Chondrocyte (in vitro differentiated cells): ENCODE measurements around the gene LHX6. TPM values are rescaled to one million over a fixed set of nuclear protein-coding genes. Genes with fewer than 3 reads are reported as not detected.

Experiments used
- DNase-seq: peaks from one replicate; pipeline ENCODE4 v3.0.0; 2021; ENCODE audit warnings: mixed read lengths, low spot score
- H3K27ac Mint-ChIP-seq: one replicate; pipeline ENCODE4 v1.8.0; 2021; ENCODE audit warnings: mild to moderate bottlenecking, moderate library complexity, mixed read lengths; ENCODE audit not compliant: unreplicated experiment
- H3K27me3 Mint-ChIP-seq: 2 replicates; pipeline ENCODE4 v1.8.0; 2021; ENCODE audit warnings: low read depth, mixed read lengths
- H3K36me3 Mint-ChIP-seq: 2 replicates; pipeline ENCODE4 v1.8.0; 2021; ENCODE audit warnings: low read depth, mixed read lengths
- H3K4me1 Mint-ChIP-seq: 2 replicates; pipeline ENCODE4 v1.8.0; 2021; ENCODE audit warnings: low read depth, mild to moderate bottlenecking, mixed read lengths
- H3K4me3 Mint-ChIP-seq: one replicate; pipeline ENCODE4 v1.8.0; 2021; ENCODE audit warnings: mild to moderate bottlenecking, moderate library complexity, mixed read lengths; ENCODE audit not compliant: unreplicated experiment
- H3K9me3 Mint-ChIP-seq: 2 replicates; pipeline ENCODE4 v1.8.0; 2021; ENCODE audit warnings: low read depth, mixed read lengths
- CTCF ChIP-seq: fragments of 200-600 bp; sonication (generic); IDR thresholded peaks from 2 replicates; pipeline ENCODE4 v1.5.0; 2021; ENCODE audit warnings: antibody characterized with exemption, mild to moderate bottlenecking, moderate library complexity
- total RNA-seq: library from RNA; stranded (reverse); gene quantifications from 3 replicates; pipeline ENCODE4 v1.2.1, GENCODE V29; 2021

Gene LHX6
- total RNA-seq, 1 donor from 2014 or later = not detected

GRCh38 chr9:122226758-122227574 is 1.8 kb downstream of the LHX6 start:
- peaks cover 13% of the 10 kb centered on the region for H3K4me1 Mint-ChIP-seq
- H3K9me3 Mint-ChIP-seq = no peaks in the 10 kb centered on the region
- peak; percentile 16 for TF ChIP-seq CTCF
- no peak overlapping the region for H3K4me3 Mint-ChIP-seq
- no peak for DNase-seq
- H3K27ac Mint-ChIP-seq = no peak overlapping the region
- H3K36me3 Mint-ChIP-seq = peaks cover 2% of the 10 kb centered on the region
- H3K27me3 Mint-ChIP-seq = peaks cover 55% of the 10 kb centered on the region

DNA sequence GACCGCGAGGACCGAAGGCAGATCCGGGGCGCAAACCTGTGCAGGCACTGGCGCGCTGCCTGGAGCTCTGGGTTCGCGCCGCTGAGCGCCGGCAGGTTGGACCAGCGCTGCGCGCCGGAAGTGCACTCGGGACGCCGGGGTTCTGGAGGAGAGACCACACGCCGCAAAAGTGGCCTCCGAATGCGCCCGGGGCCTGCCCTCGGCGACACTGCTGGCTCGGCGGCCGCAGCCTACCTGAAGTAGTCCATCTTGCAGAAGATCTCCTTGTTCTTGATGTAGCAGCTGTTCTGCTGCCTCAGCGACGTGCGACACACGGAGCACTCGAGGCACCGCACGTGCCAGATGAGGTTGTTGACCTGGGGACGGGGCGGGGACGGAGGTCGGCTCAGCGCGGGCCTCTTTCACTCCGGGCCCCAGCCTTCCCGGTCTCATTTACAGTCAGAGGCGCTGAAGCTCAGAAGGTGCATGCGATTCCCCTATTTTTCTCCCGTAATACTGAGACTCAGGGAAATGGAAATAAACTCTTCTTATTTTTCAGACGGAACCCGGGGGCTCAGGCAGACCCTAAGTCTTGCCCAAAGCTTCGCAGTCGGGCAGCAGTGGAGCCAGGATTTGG is 2.5 kb downstream of the LHX6 start:
- DNase-seq = no peak
- Mint-ChIP-seq H3K36me3 (peaks cover 2% of the 10 kb centered on the region), H3K27ac (no peak overlapping the region), H3K9me3 (no peaks in the 10 kb centered on the region), H3K27me3 (peaks cover 59% of the 10 kb centered on the region), H3K4me3 (no peak overlapping the region), H3K4me1 (peaks cover 13% of the 10 kb centered on the region)
- no peak for TF ChIP-seq CTCF

- peaks cover 64% of the 10 kb centered on the region for H3K27me3 Mint-ChIP-seq
These were observed 3.2 kb downstream of the LHX6 start for GRCh38 chr9:122225312-122226141.

GRCh38 chr9:122223435-122223834 is 5.3 kb downstream of the LHX6 start:
- H3K9me3 Mint-ChIP-seq = no peaks in the 10 kb centered on the region
- DNase-seq = no peak
- TF ChIP-seq CTCF = no peak
- H3K36me3 Mint-ChIP-seq = peaks cover 2% of the 10 kb centered on the region
- H3K27me3 Mint-ChIP-seq = peaks cover 85% of the 10 kb centered on the region
- no peak overlapping the region for H3K4me3 Mint-ChIP-seq
- H3K27ac Mint-ChIP-seq = no peak overlapping the region
- peaks cover 34% of the 10 kb centered on the region for H3K4me1 Mint-ChIP-seq

More at GRCh38 chr9:122225312-122226141, 3.2 kb downstream of the LHX6 start:
- TF ChIP-seq CTCF = no peak
- H3K4me3 Mint-ChIP-seq = no peak overlapping the region
- peaks cover 2% of the 10 kb centered on the region for H3K36me3 Mint-ChIP-seq
- H3K4me1 Mint-ChIP-seq = peaks cover 14% of the 10 kb centered on the region
- H3K9me3 Mint-ChIP-seq = no peaks in the 10 kb centered on the region
- H3K27ac Mint-ChIP-seq = no peak overlapping the region
- no peak for DNase-seq

DNA sequence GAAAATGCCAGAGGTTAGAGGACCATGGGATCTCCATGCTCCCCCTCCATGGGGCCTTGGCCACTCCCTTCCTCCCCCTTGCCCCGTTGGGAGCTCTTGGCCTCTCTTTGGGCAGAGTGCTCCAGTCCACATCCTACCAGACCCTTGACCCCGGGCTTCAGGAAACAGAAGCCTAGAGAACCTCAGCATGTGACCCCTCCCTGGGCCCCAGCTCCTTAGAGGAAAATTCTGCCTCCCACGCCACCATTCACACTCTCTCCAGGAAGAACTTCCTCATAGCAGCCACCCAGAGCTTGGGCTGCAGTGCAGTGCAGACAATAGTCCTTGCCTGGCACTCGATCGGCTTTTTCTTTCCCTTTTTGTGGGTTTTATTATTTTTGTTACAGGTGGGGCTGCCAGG is 6.0 kb downstream of the LHX6 start:
- Mint-ChIP-seq H3K27me3 (peaks cover 91% of the 10 kb centered on the region), H3K4me1 (peaks cover 36% of the 10 kb centered on the region), H3K36me3 (peaks cover 2% of the 10 kb centered on the region), H3K9me3 (no peaks in the 10 kb centered on the region), H3K4me3 (no peak overlapping the region), H3K27ac (no peak overlapping the region)
- TF ChIP-seq CTCF = no peak
- DNase-seq = no peak
